Hepatocyte (in vitro differentiated cells): ENCODE results near the gene CCDC85C. TPM values are rescaled to one million over a fixed set of nuclear protein-coding genes. Genes with fewer than 3 reads are reported as not detected.

ENCODE experiments used
- DNase-seq: peaks from one replicate; pipeline ENCODE4 v3.0.0-alpha.2; 2016; ENCODE audit warnings: low spot score
- H2AFZ ChIP-seq: fragments of 200-600 bp; sonication (generic); 2 replicates; pipeline ENCODE4 v1.6.0; 2016; ENCODE audit warnings: antibody characterized with exemption, mild to moderate bottlenecking
- H3K27ac ChIP-seq: fragments of 200-600 bp; sonication (generic); 2 replicates; pipeline ENCODE4 v1.5.1; 2016; ENCODE audit warnings: mild to moderate bottlenecking
- H3K27me3 ChIP-seq: fragments of 200-600 bp; sonication (generic); 2 replicates; pipeline ENCODE4 v1.6.1; 2016
- H3K36me3 ChIP-seq: fragments of 200-600 bp; sonication (generic); replicated peaks from 2 replicates; pipeline ENCODE4 v1.5.1; 2016; ENCODE audit warnings: low read depth; ENCODE audit not compliant: insufficient read depth
- H3K4me1 ChIP-seq: fragments of 200-600 bp; sonication (generic); 2 replicates; pipeline ENCODE4 v1.5.1; 2016; ENCODE audit warnings: mild to moderate bottlenecking, moderate library complexity; ENCODE audit not compliant: insufficient read depth
- H3K4me2 ChIP-seq: fragments of 200-600 bp; sonication (generic); 2 replicates; pipeline ENCODE4 v1.6.0; 2016
- H3K4me3 ChIP-seq: fragments of 200-600 bp; sonication (generic); 2 replicates; pipeline ENCODE4 v1.5.1; 2016; ENCODE audit warnings: mild to moderate bottlenecking
- H3K79me2 ChIP-seq: fragments of 200-600 bp; sonication (generic); 2 replicates; pipeline ENCODE4 v1.6.0; 2017; ENCODE audit warnings: mild to moderate bottlenecking
- H3K9me2 ChIP-seq: fragments of 200-600 bp; sonication (generic); replicated peaks from 2 replicates; pipeline ENCODE4 v1.6.0; 2017; ENCODE audit warnings: mild to moderate bottlenecking; ENCODE audit not compliant: insufficient read depth
- H3K9me3 ChIP-seq: fragments of 200-600 bp; sonication (generic); 2 replicates; pipeline ENCODE4 v1.5.1; 2016; ENCODE audit warnings: low read depth, mild to moderate bottlenecking
- H4K20me1 ChIP-seq: fragments of 200-600 bp; sonication (generic); 2 replicates; pipeline ENCODE4 v1.6.0; 2016; ENCODE audit warnings: mild to moderate bottlenecking; ENCODE audit not compliant: insufficient read depth, poor library complexity, severe bottlenecking
- CTCF ChIP-seq: fragments of 200-600 bp; sonication (generic); IDR thresholded peaks from 2 replicates; pipeline ENCODE4 v1.5.1; 2016; ENCODE audit warnings: antibody characterized with exemption, mild to moderate bottlenecking; ENCODE audit not compliant: poor library complexity
- EZH2 ChIP-seq: fragments of 200-600 bp; sonication (generic); IDR thresholded peaks from 2 replicates; pipeline ENCODE4 v1.6.1; 2016; ENCODE audit warnings: antibody characterized with exemption, mild to moderate bottlenecking, borderline replicate concordance
- EZH2phosphoT487 ChIP-seq: fragments of 200-600 bp; sonication (generic); IDR thresholded peaks from one replicate; pipeline ENCODE4 v1.6.1; 2018; ENCODE audit warnings: antibody characterized with exemption, mild to moderate bottlenecking, low read depth, moderate library complexity; ENCODE audit not compliant: unreplicated experiment, severe bottlenecking
- WGBS: methylation state at CpG from one replicate; pipeline ENCODE4 v1.1.6; 2016; ENCODE audit warnings: low lambda C conversion rate; ENCODE audit errors: missing lambda C conversion rate; 5-methylcytosine and 5-hydroxymethylcytosine counted together
- polyA plus RNA-seq: library from polyadenylated mRNA; unstranded; fragments of >200 nt; fragmentation: Nextera tagmentation; extraction: Ambion mirVana; gene quantifications from 2 replicates; pipeline ENCODE4 v1.2.1, GENCODE V29; 2016
- total RNA-seq: library from RNA; depleted of rRNA; stranded (reverse); fragments of >200 nt; gene quantifications from 2 replicates; pipeline ENCODE4 v1.2.3, GENCODE V29; 2014

CCDC85C gene
- total and polyA plus RNA-seq, 2 experiments from 2014 or later, result 37.8 to 47.2 TPM

- WGBS, result 41% methylated on average over 23 of the region's 23 CpGs
These were observed 40.9 kb downstream of the CCDC85C start for GRCh38 chr14:99562856-99563748.

GRCh38 chr14:99561864-99562263 is 42.1 kb downstream of the CCDC85C start:
- TF ChIP-seq EZH2 (no peak), EZH2phosphoT487 (no peak), CTCF (no peak)
- no peak overlapping the region for H3K4me2 ChIP-seq
- H3K4me3 ChIP-seq, result no peak overlapping the region
- DNase-seq, result no peak
- H3K36me3 ChIP-seq, result no peaks in the 10 kb centered on the region
- peaks cover 24% of the 10 kb centered on the region for H4K20me1 ChIP-seq
- no peaks in the 10 kb centered on the region for H3K9me2 ChIP-seq
- H3K4me1 ChIP-seq, result peaks cover 57% of the 10 kb centered on the region
- H2AFZ ChIP-seq, result no peak overlapping the region
- peak overlapping the region; percentile 42 for H3K27ac ChIP-seq
- peaks cover 96% of the 10 kb centered on the region for H3K79me2 ChIP-seq
- no peaks in the 10 kb centered on the region for H3K27me3 ChIP-seq
- H3K9me3 ChIP-seq, result no peaks in the 10 kb centered on the region
- 93% methylated on average over 10 of the region's 10 CpGs for WGBS

More at GRCh38 chr14:99562856-99563748, 40.9 kb downstream of the CCDC85C start:
- no peak overlapping the region for H3K4me3 ChIP-seq
- peak overlapping the region; percentile 22 for H3K4me2 ChIP-seq
- H3K27ac ChIP-seq, result peak overlapping the region; percentile 14
- peaks cover 24% of the 10 kb centered on the region for H4K20me1 ChIP-seq
- H3K9me2 ChIP-seq, result no peaks in the 10 kb centered on the region
- H3K36me3 ChIP-seq, result no peaks in the 10 kb centered on the region
- H3K9me3 ChIP-seq, result no peaks in the 10 kb centered on the region
- peaks cover 64% of the 10 kb centered on the region for H3K4me1 ChIP-seq
- no peak overlapping the region for H2AFZ ChIP-seq
- DNase-seq, result peak; percentile 90
- H3K27me3 ChIP-seq, result no peaks in the 10 kb centered on the region
- TF ChIP-seq EZH2phosphoT487, result no peak
- TF ChIP-seq CTCF, result peak; percentile 60
- H3K79me2 ChIP-seq, result peaks cover 96% of the 10 kb centered on the region

- TF ChIP-seq EZH2phosphoT487 (no peak), CTCF (no peak), EZH2 (no peak)
- Histone ChIP-seq H2AFZ (no peak overlapping the region), H3K4me2 (no peak overlapping the region), H3K27ac (no peak overlapping the region), H3K4me3 (no peak overlapping the region), H4K20me1 (peaks cover 24% of the 10 kb centered on the region), H3K9me2 (no peaks in the 10 kb centered on the region), H3K27me3 (no peaks in the 10 kb centered on the region), H3K36me3 (no peaks in the 10 kb centered on the region), H3K9me3 (no peaks in the 10 kb centered on the region), H3K4me1 (peaks cover 55% of the 10 kb centered on the region), H3K79me2 (peaks cover 96% of the 10 kb centered on the region)
- 79% methylated on average over 15 of the region's 15 CpGs for WGBS
- DNase-seq, result no peak
These were observed 42.9 kb downstream of the CCDC85C start for GRCh38 chr14:99560922-99561683.
